Stimulated activated CD8-positive, alpha-beta memory T cell treated with anti-CD3 and anti-CD28 coated beads, Interleukin-7, amount 100 ng/mL, for 24 hours (primary cell): ENCODE results near the gene SLC16A1.
A peak's percentile ranks its signal among the peaks of the same experiment; 100 is the strongest.
"Not testable (repeated sequence)": the region's sequence is repeated elsewhere in the genome, so short reads cannot be mapped to it uniquely, and the experiment has no call there.

Experiments used
- DNase-seq: peaks from one replicate; pipeline ENCODE4 v3.0.0-alpha.2; 2020; ENCODE audit warnings: low read depth

The SLC16A1 gene

DNA sequence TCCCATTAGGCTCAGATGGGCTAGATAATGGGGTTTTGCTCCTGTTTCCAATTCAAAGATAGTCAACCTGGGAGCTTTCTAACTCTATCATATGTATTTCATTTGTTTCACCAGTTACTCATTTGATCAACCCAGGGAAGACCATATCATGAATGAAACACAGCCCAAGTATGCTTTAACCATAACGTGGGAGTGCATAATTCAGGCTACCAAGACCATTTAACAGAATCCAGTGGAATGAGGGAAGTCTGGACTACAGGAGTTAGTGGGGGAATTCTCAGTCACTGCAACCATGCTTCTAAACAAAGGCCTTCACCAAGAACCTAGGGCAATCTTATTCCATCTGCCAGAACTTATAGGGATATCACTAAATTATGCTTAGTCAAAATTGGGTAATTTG lies 15.0 kb upstream of the SLC16A1 start:
- DNase-seq: no peak

DNA sequence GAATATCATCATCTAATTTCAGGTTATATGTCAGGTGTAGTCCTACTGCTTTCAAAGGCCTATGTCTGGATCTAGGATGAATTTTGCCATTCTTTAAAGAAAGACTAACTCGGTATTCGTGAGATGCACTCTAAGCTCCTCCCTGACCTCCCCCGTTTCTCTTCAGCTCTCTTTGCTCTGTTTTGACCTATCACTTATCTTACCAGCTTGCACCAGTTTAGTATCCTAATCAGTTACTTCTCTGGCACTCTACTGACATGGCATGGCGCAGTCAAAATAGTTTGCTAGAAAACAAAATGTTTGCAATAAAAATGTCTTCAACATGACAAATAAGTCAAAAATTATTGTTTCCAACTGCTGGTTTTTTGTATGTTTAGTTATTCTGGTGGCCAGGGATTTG lies 8.4 kb upstream of the SLC16A1 start:
- DNase-seq: no peak

DNA sequence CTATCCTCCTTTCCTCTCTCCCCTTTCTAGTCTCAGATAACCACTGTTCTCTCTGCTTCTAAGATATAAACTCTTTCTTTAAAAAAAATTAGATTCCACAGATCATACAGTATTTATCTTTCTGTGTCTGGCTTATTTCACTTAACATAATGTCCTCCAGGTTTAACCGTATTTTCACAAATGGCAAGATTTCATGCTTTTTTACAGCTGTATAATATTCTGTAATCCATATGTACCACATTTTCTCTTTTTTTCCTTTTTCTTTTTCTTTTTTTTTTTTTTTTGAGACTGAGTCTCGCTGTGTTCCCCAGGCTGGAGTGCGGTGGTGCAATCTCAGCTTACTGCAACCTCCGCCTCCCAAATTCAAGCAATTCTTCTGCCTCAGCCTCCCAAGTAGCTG lies 5.1 kb upstream of the SLC16A1 start:
- DNase-seq: no peak

DNA sequence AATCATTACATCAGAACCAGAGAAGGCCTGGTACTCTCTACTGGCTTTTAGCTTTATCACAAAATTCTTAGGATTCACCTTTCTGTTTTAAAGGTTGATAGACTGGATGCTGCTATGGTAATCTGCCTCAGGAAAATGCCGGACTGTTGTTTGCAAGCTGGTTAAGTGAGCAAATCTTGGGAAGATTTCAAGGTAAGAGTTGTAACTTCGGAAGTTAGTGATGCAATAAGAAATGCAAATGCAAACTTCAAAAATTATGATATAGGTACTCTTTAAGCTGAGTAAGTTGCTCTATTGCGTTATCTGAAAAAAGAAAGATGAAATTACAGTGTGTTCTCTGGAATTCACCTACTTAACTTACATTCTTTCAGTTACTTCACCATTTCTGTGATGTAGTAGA lies 4.4 kb upstream of the SLC16A1 start:
- no peak for DNase-seq

DNA sequence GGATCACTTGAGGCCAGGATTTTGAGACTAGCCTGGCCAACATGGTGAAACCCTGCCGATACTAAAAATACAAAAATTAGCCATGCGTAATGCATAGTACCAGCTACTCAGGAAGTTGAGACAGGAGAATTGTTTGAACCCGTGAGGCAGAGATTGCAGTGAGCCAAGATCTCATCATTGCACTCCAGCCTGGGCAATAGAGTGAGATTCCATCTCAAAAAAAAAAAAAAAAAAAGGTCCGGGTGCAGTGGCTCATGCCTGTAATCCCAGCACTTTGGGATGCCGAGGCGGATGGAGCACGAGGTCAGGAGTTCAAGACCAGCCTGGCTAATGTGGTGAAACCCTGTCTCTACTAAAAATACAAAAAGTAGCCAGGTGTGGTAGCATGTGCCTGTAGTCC lies 2.2 kb upstream of the SLC16A1 start:
- DNase-seq: not testable (repeated sequence)

DNA sequence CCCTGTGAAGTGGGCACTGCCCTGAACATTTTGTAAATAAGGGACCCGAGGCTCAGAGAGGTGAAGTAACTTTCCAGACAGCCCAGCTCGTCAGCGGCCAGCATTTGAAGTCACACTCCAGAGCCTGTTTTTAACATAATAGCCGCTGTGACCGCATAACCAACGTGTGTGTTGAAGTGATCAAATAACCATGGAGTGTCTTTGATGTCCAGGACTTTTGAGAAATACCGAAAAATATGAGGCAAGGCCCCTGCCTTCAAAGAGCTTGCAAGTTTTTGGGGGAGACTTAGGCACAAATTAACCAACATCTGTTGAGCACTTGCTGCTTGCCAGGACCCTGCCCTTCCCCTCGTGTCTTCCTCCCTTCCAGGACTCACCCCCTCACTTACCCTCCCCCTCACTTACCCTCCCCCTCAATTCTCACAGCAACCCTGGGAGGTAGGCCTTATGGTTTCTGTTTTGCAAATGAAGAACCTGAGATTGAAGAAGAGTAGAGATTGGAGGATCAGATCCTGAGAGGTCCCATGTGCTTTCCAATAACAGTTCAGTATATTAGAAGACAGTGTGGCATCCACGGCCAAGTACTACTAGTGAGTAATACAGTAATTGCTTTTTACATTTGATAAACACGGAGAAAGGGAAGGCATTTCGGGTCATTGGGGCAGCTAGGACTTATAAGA lies 1.3 kb upstream of the SLC16A1 start:
- no peak for DNase-seq

DNA sequence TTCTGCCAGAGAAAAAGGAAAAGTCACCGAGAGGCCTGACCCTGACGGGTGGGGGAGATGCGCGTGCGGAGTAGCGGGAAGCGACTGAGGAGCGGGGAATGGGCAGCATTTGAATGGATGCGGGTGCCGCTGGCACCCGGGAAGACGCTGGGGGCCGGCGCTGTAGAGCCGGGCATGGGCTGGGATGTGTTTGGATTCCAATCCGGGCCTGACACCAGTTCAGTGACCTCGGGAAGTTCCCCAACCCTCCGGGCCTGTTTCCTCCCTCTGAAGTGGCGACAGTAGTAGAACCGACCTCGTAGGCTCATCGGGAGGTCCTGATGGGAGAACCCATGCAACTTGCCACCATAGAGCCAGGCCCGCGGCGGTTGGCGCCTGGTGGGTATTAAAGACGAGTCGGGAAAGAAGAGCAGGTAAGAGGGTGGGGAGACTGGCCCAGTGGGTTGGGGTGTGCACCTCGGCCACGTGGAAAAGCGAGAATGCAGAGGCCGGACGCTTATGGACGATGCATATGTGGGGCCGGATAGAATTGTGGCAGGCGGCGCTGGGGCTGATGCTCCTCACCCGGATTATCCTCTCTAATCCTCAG lies 642 bp upstream of the SLC16A1 start:
- peak; percentile 14 for DNase-seq

DNA sequence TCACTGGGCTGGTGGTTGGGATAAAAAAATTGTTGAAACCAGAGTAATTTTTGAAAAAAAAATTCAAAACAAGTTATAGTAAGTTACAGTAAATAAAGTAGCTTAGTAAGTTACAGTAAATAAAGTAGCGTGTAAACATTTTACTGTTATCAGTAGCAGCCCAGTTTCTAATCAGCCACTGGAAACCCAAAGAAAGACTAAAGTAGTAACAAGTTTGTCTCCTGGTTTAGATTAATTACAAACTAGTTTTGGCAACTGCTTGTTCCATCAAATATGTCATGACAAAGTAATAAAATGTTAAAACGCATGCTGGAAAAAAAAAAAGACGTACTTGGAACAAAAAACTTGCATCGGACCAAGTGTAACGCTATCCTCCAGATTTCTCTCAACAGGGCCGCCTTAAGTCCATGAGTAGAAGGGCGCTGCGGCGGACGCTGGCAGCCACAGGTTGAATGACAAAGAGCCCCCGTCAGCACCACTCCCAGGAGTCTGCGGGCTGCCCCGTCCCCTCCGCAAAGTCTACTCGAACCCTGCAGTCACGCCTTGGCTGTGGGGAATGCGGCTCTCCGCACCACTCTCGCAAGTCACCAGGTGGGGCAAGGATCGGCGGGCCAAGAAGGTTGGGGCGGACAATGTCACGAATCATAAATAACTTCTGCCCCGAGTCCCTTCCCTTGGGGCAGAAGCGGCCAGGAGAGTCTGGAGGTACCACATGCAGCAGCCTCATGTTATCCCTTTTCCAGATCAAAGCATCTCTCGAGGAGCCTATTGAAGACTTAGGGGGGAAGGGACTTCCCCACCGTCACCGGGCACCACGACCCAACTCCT lies 837 bp downstream of the SLC16A1 start:
- peak; percentile 46 for DNase-seq

DNA sequence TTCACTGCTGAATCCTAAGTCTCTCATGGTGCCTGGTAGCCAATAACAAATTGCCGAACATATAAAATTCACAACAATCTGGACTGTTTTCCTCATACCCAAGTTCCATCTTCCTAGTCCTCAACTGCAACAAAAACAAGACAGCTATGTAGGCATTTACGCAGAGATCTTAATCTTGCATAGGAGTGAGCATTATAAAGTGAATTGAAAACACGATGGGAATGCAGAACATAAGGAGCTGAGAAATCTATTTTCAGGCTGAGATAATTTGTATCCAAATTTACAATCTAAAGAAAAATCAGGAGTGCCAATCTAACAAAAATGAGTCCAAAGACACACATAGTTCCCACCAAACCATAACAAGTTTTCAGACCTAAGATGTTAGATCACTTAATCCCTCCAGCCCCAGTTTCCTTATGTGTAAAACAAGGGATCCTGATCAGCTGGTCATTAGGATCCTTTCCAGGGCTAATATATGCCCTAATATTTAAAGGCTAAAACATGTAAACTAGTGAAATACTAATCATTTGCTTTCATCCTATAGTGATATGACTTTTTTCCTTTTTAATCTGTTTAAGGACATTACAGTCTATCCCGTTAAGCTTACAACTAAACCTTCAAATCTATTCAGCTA lies 1.9 kb downstream of the SLC16A1 start:
- DNase-seq: no peak

DNA sequence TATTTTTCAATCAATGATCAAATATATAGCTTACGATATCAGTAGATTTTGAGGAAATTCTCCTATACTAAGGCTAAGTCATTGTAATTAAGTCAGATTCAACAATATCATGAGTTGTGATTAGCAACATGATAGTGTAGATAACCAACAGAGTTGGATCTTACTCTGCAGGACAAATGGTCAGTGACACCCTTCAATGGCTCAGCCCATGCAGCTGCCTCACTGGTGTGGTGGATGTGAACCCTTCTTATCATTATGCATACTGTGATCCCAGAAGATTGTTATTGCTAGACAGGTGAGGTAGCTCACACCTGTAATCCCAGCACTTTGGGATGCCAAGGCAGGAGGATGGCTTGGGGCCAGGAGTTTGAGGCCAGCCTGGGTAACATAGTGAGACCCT lies 5.6 kb downstream of the SLC16A1 start:
- DNase-seq: no peak

DNA sequence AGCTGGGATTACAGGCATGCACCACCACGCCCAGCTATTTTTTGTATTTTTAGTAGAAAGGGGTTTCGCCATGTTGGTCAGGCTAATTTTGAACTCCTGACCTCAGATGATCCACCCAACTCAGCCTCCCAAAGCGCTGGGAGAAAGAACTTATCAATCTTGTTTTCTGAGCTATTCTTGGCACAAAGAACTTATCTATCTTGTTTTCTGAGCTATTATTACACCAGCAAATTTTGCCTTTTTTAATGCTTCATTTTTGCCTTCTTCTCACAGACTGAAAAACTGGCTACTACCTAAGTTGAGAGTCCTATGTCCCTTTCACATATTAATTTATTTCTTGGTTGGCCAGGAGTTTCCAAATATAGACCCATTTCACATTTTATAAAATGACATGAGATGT lies 9.3 kb downstream of the SLC16A1 start:
- no peak for DNase-seq

DNA sequence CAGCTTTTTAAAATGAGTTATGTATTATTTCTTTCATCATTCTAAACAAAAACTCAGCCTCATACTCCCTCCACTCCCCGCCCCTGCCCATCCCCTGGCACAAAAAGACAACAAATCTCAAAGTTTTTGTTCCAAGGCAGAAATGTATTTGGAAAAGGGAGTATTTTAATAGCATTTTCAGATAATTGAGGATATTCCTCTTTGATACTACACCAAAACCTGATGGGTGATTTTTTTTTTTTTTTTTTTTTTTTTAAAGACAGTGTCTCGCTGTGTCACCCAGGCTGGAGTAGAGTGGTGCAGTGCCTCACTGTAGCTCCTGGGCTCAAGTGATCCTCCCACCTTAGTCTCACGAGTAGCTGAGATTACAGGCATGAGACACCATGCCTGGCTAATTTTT lies 16.2 kb downstream of the SLC16A1 start:
- no peak for DNase-seq

DNA sequence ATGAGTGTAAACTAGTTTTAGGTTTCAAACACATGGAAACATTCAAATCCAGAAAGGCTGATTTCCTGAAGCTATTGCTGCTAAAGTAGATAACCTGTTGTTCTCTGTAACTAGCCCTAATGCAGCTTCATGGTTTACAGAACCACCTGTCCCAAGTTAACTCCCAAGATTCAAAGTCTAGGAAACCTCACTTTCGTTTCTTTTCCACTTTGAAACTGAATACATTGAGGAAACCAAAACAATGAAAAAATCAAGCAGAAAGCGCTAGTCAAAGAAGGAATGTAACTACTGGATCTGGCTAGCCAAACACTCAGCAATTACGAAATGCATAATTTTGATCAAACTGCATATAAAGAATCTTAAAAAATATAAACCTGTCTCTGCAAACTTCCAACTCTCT lies 17.8 kb downstream of the SLC16A1 start:
- DNase-seq: no peak

DNA sequence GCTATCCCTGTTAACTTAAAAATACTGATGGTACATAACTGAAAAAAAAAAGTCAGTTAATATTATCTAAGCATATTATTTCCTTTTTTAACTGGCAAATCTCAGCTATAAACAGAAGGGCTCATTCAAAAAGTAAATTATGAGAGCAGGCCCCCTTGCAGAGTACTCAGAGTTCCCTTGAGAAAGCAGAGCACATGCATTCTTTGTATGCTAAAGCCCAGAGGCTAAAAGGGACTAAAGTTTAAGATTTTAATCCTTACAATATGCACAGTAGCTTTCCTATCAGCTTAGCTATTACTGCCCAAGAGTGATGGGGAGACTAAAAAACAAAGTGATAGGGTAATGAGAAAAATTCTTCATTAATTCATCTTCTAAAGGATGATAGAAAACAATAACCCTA lies 18.5 kb downstream of the SLC16A1 start:
- no peak for DNase-seq

DNA sequence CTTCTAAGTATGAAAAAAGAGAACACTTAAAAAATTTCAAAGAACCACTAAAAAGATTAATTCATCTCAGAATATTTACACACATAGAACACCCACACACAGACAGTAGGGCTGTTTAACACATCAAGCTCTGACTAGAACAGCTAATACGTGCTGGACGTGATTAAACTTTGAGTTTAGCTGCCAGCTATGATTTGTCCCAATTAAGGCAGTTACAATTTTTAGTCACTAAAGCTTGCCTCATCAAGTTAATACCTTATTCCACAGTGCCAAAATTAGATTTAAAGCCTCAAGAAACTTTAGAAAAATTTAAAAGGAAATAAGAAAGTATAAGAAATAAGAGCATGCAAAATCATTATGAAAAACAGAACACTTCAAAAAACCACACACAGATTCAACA lies 18.9 kb downstream of the SLC16A1 start:
- DNase-seq: no peak

DNA sequence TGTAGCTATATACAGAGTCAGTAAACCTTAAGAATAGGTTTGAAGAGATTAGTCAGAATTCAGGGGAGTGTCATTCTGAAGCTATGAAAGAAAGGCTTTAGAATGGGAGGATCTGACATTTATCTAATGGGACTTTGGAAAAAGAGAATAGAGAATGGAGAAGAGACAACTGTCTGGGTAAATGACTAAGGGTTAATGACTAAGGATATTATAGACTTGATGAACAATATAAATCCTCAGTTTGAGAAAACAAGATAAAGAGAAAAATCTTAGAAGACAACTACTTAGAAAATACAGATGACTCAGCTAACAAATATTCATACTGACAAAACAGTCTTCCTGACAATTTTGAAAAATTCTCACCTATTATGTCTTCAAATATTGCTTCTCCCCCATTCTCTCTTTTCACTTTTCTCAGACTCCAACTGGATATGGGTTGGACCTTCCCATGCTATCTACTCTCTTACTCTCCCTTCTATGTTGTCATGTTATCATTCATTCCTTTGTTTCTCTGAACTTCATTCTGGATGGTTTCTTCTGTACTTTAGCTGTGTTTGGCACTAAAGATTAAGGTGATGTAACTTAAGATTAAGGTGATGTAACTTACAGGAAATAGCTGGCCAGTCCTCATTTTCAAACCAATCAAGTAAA lies 20.4 kb downstream of the SLC16A1 start:
- DNase-seq: no peak

DNA sequence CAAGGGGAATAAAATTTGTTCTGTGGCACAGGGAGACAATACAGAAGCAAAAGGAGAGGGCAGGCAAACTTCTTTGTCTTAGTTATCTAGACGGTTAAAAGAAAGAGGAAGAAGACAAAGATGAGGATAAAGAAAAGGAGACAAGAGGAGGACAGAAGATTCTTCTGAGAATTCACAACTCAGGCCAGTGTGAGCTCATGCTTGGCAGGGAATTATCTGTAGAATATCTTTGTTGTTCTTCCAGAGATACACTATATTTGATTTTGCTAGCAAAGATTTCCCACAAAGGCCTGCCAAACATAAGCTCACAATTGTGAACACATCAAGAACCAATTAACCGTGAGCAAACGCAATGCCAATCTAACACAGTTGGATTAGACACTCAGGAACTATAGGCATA lies 21.4 kb downstream of the SLC16A1 start:
- DNase-seq: no peak

DNA sequence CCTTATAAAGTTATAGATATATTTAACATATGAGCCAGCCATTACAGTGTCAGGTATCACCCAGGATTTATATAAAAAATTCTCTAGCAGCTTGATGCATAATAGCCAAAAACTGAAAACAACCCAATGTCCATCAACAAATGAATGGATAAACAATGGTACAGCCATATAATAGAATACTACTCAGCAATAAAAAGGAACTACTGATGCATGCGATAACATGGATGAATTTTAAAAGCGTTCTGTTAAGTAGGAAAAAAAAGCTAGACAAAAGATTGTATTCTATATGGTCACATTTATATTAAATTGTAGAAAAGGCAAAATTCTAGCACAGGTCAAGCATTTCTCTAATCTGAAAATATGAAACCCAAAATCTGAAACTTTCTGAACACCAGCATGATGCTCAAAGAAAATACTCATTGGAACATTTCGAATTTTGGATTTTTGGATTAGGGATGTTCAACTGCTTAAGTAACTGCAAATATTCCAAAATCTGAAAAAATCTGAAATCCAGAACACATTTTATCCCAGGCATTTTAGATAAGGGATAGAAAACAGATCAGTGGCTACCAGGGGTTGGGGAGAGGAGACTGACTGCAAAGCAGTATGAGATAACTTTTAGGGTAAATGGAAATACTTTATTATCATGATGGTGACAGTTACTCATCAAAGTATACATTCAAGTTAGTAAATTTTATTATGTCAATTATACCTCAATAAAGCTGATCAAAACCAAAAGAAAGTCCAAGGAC lies 22.0 kb downstream of the SLC16A1 start:
- no peak for DNase-seq

DNA sequence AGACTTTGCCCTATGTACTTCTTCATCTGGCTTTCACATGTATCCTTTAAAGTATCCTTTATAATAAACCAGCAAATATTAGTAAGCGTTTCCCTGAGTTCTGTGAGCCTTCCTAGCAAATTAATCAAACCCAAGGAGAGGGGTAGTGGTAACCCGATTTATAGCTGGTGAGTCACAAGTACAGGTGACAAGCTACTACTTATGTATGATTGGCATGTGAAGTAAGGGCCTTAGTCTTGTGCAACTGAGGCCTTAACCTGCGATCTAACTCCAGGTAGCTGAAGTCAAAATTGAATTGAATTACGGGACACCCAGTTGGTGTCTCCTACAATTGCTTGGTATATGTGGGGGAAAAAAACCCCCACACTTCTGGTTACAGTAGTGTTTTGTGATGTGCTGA lies 26.0 kb downstream of the SLC16A1 start:
- no peak for DNase-seq

DNA sequence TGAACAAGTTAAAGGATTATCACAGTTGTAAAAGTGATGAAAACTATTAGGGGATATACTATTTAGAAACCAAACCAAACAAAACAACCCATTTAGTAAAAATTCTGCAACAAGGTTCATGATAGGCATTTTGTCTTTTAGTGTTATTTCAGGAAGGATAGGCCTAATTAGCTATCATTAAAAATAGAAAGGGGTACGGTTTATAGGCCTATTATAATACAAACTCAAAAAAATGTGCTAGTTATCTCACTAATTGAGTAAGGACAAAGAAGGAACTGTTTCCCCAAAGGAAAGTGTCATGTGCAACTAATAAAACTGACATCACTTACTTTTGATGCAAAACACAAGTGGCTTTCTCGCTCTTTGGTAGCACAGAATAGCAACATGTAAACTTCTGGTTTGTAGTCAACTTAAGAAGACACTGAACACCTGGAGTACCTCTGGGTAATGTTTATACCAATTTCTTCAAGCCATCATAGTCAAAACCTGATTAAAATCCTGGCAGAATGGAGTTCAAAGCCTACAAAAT lies 28.5 kb downstream of the SLC16A1 start:
- no peak for DNase-seq

DNA sequence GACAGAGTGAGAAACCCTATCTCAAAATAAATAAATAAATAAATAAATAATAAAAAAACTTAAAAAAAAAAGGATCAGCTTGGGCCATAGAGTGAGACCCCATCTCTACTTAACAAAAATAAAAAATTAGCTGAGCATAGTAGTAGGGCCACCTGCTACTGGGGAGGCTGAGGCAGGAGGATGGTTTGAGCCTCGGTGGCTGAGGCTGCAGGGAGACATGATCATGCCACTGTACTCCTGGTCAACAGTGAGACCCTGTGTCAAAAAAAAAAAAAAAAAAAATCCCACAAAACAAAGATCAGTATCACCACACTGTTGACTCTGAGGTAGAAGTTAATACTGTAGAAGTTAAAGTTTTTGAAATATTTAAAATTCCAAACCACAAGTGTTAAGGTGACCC lies 29.1 kb downstream of the SLC16A1 start:
- no peak for DNase-seq
